ENCODE measurements around the gene SLC6A4.

GRCh38 chr17:30246460-30246859 is 11.0 kb upstream of the SLC6A4 start:
- no peak for TF ChIP-seq CTCF (IDR thresholded peaks at IDR 0.05 in 8 of 11, conservative IDR thresholded peaks at IDR 0.05 in 3 of 11)
- no peak for TF ChIP-seq POLR2A (IDR thresholded peaks at IDR 0.05)
- no peak for TF ChIP-seq POLR2AphosphoS5 (IDR thresholded peaks at IDR 0.05)

Measured in spleen (tissue), 7 donors.